ENCODE results near the gene FLT3LG. TPM values are rescaled to one million over a fixed set of nuclear protein-coding genes. Genes with fewer than 3 reads are reported as not detected.

Gene FLT3LG
- total and polyA plus RNA-seq, 9 of the 15 experiments (the other 6 are each of a cell fraction or from before 2014, with no cell fraction given) = 0.31 to 6.4 (median 1.1) TPM

GRCh38 chr19:49453013-49453756 is 20.8 kb upstream of the FLT3LG start, which contains the start of gene ALDH16A1 (continued):
- TF ChIP-seq ETV6 (IDR thresholded peaks at IDR 0.05; ENCODE audit: borderline replicate concordance in 1 of 2, low read depth in 2 of 2, low read length in 1 of 2) (no peak), ETV6 (CRISPR knock-in tag; IDR thresholded peaks at IDR 0.05; ENCODE audit: borderline replicate concordance) (no peak), U2AF2 (optimal IDR thresholded peaks at IDR 0.05; ENCODE audit: low read depth, low read length) (no peak), ADNP (tag; IDR thresholded peaks at IDR 0.05) (no peak), RCOR1 (IDR thresholded peaks at IDR 0.05; ENCODE audit: borderline replicate concordance in 1 of 2, low read depth in 2 of 2, low read length in 2 of 2) (no peak), ZBTB26 (CRISPR knock-in tag; IDR thresholded peaks at IDR 0.05) (no peak), RNF2 (IDR thresholded peaks at IDR 0.05) (0 out of 2 replicates have a peak, but pooled peaks have one; percentile 46), ID3 (CRISPR knock-in tag; IDR thresholded peaks at IDR 0.05) (no peak), ID3 (tag; IDR thresholded peaks at IDR 0.05) (no peak), CHD1 (IDR thresholded peaks at IDR 0.05; ENCODE audit: low read length) (no peak)
- TF ChIP-seq, protein P1, sequence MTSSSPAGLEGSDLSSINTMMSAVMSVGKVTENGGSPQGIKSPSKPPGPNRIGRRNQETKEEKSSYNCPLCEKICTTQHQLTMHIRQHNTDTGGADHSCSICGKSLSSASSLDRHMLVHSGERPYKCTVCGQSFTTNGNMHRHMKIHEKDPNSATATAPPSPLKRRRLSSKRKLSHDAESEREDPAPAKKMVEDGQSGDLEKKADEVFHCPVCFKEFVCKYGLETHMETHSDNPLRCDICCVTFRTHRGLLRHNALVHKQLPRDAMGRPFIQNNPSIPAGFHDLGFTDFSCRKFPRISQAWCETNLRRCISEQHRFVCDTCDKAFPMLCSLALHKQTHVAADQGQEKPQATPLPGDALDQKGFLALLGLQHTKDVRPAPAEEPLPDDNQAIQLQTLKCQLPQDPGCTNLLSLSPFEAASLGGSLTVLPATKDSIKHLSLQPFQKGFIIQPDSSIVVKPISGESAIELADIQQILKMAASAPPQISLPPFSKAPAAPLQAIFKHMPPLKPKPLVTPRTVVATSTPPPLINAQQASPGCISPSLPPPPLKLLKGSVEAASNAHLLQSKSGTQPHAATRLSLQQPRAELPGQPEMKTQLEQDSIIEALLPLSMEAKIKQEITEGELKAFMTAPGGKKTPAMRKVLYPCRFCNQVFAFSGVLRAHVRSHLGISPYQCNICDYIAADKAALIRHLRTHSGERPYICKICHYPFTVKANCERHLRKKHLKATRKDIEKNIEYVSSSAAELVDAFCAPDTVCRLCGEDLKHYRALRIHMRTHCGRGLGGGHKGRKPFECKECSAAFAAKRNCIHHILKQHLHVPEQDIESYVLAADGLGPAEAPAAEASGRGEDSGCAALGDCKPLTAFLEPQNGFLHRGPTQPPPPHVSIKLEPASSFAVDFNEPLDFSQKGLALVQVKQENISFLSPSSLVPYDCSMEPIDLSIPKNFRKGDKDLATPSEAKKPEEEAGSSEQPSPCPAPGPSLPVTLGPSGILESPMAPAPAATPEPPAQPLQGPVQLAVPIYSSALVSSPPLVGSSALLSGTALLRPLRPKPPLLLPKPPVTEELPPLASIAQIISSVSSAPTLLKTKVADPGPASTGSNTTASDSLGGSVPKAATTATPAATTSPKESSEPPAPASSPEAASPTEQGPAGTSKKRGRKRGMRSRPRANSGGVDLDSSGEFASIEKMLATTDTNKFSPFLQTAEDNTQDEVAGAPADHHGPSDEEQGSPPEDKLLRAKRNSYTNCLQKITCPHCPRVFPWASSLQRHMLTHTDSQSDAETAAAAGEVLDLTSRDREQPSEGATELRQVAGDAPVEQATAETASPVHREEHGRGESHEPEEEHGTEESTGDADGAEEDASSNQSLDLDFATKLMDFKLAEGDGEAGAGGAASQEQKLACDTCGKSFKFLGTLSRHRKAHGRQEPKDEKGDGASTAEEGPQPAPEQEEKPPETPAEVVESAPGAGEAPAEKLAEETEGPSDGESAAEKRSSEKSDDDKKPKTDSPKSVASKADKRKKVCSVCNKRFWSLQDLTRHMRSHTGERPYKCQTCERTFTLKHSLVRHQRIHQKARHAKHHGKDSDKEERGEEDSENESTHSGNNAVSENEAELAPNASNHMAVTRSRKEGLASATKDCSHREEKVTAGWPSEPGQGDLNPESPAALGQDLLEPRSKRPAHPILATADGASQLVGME (CRISPR knock-in tag; IDR thresholded peaks at IDR 0.05) = no peak
- TF ChIP-seq, protein P2, sequence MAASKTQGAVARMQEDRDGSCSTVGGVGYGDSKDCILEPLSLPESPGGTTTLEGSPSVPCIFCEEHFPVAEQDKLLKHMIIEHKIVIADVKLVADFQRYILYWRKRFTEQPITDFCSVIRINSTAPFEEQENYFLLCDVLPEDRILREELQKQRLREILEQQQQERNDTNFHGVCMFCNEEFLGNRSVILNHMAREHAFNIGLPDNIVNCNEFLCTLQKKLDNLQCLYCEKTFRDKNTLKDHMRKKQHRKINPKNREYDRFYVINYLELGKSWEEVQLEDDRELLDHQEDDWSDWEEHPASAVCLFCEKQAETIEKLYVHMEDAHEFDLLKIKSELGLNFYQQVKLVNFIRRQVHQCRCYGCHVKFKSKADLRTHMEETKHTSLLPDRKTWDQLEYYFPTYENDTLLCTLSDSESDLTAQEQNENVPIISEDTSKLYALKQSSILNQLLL (CRISPR knock-in tag; IDR thresholded peaks at IDR 0.05; ENCODE audit: borderline replicate concordance) = no peak
- TF ChIP-seq, protein P3, sequence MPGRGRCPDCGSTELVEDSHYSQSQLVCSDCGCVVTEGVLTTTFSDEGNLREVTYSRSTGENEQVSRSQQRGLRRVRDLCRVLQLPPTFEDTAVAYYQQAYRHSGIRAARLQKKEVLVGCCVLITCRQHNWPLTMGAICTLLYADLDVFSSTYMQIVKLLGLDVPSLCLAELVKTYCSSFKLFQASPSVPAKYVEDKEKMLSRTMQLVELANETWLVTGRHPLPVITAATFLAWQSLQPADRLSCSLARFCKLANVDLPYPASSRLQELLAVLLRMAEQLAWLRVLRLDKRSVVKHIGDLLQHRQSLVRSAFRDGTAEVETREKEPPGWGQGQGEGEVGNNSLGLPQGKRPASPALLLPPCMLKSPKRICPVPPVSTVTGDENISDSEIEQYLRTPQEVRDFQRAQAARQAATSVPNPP (IDR thresholded peaks at IDR 0.05; ENCODE audit: borderline replicate concordance, insufficient read depth, insufficient read length) = no peak
